GM19455 (cell line): Measurements from ENCODE around the gene ALG5.

Experiments used
- ATAC-seq: cut with Tn5 transposase; IDR thresholded peaks from one replicate; pipeline ENCODE4 v1.9.1; 2021; ENCODE audit not compliant: unreplicated experiment

Gene ALG5

DNA sequence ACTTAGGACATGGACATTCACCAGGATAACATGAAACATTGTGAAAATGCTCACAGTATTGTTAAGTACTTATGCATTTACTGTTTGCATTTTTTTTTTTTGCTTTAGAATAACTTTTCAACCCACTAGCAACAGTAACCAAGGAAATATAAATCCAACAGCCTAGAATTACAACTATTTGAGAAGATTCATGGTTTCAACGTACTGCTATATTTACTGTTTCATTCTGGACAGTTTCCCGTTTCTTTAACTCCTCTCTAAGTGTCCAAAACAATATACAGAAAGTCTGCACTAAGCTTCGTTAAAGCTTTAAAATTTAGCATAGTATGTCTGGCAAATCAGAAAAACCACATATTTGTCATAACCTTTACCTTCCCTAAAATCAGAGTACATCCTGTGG is 81.8 kb downstream of the ALG5 start:
- ATAC-seq = no peak

DNA sequence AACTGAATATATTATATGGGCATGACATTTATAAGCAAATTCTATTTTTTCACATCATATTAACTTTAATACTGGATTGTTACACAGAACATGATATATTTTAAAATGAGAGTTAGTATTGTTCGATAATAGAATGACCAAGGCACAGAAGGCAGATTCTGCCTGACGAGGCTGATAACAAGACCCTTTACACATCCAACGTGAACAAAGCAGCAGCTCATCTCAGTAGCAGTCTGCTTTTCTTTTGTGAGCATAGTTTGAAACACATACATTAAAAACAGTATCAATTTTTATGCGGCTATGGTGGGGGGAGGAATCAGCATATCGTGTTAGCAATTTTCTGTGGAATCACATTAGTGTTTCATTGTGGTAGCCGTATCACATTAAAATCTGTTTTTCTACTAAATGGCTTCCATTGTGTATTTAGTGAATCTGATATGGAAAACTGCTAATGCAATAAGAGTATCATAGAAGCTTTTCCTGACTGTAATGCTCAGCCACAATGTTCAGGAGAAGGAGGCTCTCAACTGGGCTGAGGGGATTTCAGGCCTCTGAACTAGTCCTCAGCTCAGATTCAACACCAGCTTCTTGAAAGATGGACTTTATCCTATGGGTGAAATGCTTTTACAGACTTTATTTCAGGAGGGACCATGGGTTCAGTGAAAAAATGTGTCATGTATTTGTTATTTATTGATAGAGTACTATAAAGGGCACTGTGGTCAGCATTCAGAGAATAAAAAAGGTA is 83.1 kb downstream of the ALG5 start:
- ATAC-seq = no peak

DNA sequence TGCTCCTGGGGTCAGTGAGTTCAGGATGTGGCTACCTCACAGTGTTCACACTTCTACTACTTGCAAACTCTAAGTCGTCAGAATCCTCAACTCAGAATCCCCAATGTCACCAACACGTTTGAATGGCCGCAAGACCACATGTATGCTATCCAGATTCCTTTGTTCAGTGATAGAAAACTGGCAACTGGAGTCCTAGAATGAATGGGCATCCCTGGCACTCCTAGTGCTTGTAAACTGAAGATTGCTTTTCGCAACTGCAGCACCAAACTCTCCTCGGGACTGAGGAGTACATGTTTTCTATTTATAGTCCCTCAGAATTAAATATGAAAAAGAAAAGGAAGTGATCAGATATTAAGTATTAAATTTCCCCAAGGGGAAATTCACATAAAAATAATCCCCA is 84.0 kb downstream of the ALG5 start:
- ATAC-seq = no peak

DNA sequence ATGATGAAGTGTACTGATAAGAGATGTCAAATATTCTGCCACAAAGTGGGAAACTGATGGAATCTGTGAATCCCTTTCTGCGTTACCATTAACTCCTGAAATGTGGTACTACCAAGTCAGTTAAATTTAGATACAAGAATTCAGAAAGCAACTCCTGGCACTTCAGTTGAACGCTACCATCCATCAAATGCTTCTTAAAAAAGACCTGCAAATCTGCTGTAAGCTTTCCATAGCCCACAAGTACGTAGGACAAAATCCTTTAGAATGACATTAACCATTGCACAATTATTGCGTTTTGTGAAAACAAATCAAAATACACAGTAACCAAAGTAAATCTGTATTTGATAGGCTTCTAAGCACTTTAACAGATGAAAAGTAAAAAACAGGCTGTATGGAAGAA is 84.5 kb downstream of the ALG5 start:
- ATAC-seq = no peak

DNA sequence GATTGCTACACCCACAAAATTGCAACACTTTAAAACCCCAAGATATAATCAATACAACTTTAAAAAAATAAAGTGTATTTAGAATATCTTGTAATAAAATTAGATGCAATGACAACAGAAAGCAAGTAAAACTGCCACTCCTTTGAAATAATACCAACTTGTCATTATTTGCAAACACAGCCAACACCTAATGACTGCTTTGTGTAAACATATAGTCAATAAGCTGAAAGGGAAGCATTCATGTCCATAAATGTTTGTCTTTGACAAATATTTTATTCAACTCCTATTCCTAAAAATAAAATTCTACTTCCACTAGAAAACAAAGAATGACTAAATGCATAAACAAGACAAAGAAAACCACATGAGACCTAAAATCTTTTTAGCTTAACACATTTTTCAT is 85.7 kb downstream of the ALG5 start:
- no peak for ATAC-seq

DNA sequence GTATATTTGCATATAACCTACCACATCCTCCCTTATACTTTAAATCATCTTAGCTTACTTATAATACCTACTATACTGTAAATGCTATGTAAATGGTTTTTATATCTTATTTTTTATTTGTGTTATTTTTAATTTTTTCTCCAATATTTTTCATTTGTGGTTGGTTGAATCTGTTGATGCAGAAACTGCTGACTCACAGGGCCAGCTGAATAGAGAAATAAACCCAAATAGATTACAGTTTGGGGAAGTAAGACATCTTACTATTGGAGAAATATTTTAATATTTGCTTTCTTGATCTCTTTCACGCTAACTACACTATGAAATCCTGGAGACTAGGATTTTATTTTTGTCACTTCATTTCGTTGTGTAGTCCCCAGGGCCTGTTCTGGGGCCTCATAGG is 86.2 kb downstream of the ALG5 start:
- no peak for ATAC-seq

DNA sequence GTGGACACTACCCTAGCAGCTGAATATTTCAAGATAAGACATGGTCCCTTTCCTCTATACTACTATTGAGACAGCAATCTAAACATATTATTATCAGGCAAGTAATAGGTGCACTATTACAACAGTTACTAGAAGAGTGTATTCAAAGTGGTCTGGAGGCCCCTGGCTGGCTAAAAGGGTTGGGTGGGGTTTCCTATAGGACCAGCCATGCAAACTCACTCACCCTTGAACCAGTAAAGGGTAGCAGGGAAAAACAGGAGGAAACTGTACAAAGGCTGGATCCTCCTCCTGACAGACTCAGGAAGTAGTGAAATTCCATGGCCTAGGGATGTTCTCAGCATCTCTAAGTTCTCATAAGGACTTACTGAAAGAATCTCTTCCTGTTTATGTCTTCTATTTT is 86.8 kb downstream of the ALG5 start:
- no peak for ATAC-seq

DNA sequence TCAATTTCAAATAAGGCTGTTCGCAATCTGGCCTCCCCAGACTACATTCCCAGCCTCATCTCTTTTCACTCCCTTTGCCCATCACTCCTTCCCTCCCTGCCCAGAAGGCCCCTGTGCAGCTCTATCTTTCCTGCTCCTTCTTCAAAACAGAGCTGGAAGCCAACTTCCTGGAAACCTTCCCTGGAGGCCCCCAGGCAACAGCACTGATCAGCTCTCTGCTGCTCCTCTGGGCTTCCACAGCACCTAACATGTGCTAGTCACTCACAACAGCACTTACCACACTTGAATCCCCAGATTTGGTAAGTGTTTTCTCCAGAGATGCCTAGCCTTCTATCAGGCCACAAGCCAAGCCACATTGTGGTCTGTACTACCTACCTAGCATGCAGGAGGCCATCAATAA is 88.6 kb downstream of the ALG5 start:
- ATAC-seq = no peak

DNA sequence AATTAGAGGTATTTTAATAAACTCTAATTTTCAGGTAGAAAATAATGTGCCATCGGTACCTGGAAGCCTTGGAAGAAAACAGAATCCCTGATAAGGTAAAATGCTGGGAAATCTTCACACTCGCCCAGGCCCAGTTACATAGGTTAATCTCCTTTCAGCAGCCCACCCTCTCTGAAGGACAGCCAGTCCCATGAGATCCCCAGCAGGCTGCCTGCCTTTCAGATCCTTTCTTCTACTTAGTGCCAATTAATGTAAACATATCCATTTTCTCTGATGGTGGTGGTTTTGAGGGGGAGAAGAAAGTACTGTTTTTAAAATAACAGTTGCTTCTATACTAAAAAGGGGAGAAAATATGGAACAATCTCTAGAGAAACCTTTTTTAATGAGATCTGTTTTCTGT is 91.3 kb downstream of the ALG5 start:
- ATAC-seq = no peak

DNA sequence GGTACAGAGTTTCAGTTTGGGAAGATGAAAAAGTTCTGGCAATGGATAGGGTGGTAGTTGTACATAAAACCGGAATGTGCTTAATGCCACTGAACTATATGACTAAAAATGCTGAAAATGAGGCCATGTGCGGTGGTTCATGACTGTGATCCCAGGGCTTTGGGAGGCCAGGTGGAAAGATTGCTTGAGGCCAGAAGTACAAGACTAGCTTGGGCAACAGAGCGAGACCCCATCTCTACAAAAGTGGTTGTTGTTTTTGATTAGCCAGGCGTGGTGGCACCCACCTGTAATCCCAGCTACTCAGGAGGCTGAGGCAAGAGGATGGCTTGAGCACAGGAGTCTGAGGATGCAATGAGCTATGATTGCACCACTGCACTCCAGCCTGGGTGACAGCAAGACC is 91.9 kb downstream of the ALG5 start:
- no peak for ATAC-seq

DNA sequence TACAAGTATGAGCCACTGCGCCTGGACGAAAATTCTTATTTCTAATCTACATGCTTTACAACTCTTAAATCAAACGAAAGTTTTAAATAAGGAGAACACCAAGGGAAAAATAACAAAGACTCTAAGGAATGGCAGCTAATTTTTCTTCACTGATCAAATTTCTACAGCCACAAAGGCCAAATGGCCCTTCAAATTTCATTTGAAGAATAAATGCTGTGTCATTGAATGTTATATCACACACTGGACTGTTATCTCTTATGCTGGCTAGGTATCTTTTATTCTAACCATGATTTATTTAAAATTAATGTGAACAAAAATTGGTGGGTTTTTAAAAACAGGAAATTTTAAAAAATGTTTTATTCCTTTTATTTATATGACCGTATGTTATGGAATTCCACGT is 93.2 kb downstream of the ALG5 start:
- ATAC-seq = no peak

DNA sequence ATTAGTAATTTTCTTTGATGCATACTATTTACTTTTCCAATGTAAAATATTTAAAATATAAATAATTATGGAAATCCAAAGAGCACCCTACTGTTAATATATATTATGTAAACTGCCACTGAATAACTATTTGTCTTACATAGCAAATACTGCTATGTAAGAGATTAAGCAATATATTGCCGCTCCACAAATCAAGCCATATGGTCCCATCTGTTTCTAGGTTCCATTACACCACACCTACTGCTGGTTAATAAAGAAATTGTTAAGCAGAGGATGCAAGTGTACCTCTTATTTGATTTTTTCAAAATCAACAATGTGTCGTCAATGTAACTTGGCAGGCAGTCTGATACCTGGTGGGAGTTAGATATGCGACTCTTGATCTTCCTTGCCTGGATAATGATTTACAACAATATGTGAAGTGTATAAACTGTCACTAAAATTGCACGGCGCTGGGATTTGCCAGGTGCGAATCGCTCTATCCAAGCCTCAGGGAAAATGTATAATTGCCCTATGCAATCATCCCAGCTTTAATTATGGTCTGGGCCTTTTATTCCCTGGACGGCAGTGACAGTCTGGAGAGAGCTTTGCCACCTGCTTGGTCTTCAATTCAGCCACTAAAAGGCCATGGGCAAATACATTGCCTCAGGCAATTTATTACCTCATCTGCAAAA is 95.1 kb downstream of the ALG5 start:
- ATAC-seq = no peak
